ENCODE results near the gene KAT2B.

The KAT2B gene

GRCh38 chr3:20080956-20081554 is 40.8 kb downstream of the KAT2B start:
- H3K4me3 ChIP-seq (ENCODE audit: low read length), result no peak overlapping the region
- TF ChIP-seq ZNF274 (IDR thresholded peaks at IDR 0.05; ENCODE audit: low read depth, low read length), result no peak

DNA sequence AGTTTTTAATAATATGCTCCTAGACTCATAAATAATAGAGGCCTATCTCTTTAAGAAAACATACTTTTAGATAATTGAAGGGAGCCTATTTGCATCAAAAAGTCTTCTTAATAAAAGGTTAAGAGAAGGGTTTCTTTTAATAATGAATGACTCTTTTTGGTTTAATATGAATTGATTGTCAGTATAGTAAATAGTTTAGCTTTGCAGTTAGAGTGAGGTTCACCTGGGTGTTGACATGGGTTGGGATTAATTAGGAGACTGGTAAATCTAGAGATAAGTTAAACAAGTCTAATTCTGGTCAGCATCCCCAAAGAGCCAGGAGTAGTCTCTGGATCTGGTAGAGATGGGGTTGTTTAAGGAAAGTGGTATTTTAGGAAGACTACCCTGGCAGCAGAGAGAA is 43.0 kb downstream of the KAT2B start:
- no peak overlapping the region for H3K4me3 ChIP-seq (ENCODE audit: low read length)
- no peak for TF ChIP-seq ZNF274 (IDR thresholded peaks at IDR 0.05; ENCODE audit: low read depth, low read length)

DNA sequence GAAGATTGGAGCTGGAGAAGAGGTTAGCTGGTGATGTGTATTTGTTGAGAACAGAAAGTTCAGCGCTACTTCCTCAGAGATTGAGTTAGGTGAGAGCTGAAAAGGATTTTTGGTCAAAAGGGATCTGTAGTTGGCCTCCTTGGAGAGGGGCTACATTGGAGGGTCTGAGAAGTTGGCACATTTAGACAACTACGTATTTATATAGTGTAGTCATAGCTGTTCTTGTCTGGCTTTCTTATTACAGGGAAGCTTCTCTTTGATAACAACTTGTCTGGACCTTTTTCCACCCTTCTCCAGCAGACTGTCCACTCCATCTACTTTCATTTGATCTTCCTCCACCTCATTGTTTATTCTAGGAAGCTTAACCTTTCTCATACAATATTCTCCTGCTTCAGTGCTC is 43.7 kb downstream of the KAT2B start:
- H3K4me3 ChIP-seq (ENCODE audit: low read length), result no peak overlapping the region
- no peak for TF ChIP-seq ZNF274 (IDR thresholded peaks at IDR 0.05; ENCODE audit: low read depth, low read length)

DNA sequence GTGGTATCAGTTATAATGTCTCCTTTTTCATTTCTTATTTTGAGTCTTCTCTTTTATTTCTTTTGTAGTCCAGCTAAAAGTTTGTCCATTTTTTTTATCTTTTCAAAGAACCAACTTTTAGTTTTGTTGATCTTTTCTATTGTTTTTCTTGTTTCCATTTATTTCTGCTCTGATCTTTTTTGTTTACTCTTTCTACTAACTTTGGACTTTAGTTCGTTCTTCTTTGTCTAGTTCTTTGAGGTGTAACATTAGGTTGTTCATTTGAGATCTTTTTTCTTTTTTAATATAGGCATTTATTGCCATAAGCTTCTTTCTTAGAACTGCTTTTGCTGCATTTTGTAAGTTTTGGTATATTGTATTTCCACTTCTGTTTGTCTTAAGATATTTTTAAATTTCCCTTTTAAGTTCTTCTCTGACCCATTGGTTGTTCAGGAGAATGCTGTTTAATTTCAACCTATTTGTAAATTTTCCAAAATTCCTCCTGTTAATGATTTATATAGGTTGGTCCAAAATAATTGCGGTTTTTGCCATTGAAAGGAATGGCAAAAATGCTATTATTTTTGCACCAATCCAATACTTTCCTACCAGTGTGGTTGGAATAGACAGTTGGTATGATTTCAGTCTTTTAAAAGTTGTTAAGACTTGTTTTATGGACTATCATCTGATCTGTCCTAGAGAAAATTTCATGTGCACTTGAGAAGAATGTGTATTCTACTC is 51.2 kb downstream of the KAT2B start:
- TF ChIP-seq ZNF274 (IDR thresholded peaks at IDR 0.05; ENCODE audit: low read depth, low read length), result no peak
- H3K4me3 ChIP-seq (ENCODE audit: low read length), result no peak overlapping the region

- TF ChIP-seq ZNF274 (IDR thresholded peaks at IDR 0.05; ENCODE audit: low read depth, low read length), result no peak
- H3K4me3 ChIP-seq (ENCODE audit: low read length), result no peak overlapping the region
These were observed 55.2 kb downstream of the KAT2B start for GRCh38 chr3:20095470-20095869.

GRCh38 chr3:20096135-20096685 is 56.0 kb downstream of the KAT2B start:
- TF ChIP-seq ZNF274 (IDR thresholded peaks at IDR 0.05; ENCODE audit: low read depth, low read length), result no peak
- no peak overlapping the region for H3K4me3 ChIP-seq (ENCODE audit: low read length)

DNA sequence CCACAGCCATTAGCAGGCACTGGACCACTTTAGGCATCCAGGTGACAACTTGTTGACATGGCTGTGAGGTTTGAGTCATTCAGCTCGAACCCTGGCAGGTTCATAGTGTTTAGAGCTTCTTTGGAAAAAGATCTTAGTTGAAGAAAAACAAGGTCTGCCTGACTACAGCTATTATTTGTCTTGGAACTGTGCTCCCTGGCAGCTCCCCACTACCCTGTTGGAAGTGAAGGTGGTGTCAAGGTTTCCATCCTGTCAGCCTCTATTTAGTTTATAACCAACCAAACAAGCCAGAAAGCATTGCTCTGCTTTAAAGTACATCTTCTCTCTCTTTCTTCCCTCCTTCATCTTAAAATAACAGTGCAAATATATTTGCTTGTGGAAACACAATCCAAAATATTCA is 56.8 kb downstream of the KAT2B start:
- TF ChIP-seq ZNF274 (IDR thresholded peaks at IDR 0.05; ENCODE audit: low read depth, low read length), result no peak
- no peak overlapping the region for H3K4me3 ChIP-seq (ENCODE audit: low read length)

DNA sequence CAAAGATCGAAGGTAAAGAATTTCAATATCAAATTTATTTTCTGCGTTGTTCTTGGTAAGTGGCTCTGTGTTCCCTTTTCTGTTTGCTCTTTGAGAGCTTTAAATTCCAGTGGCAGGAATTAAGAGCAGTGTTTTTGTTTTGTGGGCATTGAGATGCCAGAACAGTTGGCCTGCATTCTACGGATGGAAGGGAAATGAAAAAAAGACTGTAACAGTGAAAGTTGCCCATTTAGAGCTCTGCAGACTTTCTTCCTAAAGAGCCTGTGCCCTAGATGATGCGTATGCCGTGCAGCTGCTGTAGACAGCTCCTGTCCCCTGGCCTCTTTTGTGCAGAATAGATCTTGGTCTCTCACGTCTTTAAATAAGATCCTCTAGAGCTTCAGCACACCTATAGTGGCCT is 58.8 kb downstream of the KAT2B start:
- no peak for TF ChIP-seq ZNF274 (IDR thresholded peaks at IDR 0.05; ENCODE audit: low read depth, low read length)
- H3K4me3 ChIP-seq (ENCODE audit: low read length), result no peak overlapping the region

GRCh38 chr3:20100151-20100550 is 59.9 kb downstream of the KAT2B start:
- no peak overlapping the region for H3K4me3 ChIP-seq (ENCODE audit: low read length)
- no peak for TF ChIP-seq ZNF274 (IDR thresholded peaks at IDR 0.05; ENCODE audit: low read depth, low read length)

DNA sequence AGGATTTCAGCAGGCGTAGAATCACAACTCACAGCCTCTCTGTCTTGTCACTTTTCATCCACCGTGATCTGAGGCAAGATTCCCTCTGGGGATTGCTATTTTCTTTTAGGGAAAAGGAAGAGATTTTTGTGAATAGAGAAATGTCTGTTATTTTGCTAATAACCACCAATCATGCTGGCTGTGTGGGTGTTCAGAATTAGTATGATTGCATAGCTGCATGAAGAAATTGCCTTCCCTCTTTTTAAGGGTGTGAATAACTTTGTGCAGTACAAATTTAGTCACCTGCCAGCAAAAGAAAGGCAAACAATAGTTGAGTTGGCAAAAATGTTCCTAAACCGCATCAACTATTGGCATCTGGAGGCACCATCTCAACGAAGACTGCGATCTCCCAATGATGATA is 60.8 kb downstream of the KAT2B start:
- no peak for TF ChIP-seq ZNF274 (IDR thresholded peaks at IDR 0.05; ENCODE audit: low read depth, low read length)
- no peak overlapping the region for H3K4me3 ChIP-seq (ENCODE audit: low read length)

DNA sequence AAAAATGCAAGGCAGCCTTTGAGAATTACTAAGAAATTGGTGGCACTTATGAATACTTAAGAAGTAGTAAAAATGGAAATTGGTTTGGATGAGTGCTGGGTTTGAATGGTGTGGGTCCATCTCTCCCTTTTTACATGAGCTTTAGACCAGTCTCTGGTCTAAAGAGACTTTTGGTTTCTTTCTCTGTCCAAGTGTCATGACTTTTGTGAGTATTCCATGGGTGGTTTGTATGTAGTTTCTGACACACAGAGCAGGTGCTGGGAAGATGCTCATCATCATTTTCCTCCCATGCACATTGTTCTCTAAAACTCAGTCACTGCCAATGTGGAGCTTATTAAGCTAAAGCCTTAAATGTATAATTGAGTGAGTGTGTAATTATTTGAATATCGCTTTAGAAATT is 63.5 kb downstream of the KAT2B start:
- no peak for TF ChIP-seq ZNF274 (IDR thresholded peaks at IDR 0.05; ENCODE audit: low read depth, low read length)
- H3K4me3 ChIP-seq (ENCODE audit: low read length), result no peak overlapping the region

DNA sequence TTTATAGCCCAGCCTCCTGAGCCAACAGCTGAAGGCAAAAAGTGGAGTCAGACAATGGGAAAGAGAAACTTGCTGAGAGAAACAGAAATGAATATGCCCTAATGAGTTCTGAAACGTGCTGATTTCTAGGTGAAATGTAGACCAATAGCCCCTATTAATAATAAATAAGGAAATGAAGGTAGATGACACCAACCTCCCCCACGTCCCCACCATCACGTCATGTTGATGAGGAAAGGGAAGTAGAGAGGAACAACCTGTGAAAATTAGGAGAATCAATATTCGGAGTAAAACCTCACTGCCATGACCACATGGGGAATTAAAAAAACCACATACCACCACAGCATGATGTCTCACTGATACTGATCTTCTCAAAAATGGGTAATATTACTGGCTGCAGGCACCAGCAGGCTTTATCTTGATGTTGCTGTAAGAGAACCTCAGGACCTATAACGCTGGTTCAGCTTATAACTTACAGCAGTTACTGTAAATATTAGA is 64.0 kb downstream of the KAT2B start:
- H3K4me3 ChIP-seq (ENCODE audit: low read length), result no peak overlapping the region
- TF ChIP-seq ZNF274 (IDR thresholded peaks at IDR 0.05; ENCODE audit: low read depth, low read length), result no peak

GRCh38 chr3:20105513-20106280 is 65.5 kb downstream of the KAT2B start:
- TF ChIP-seq ZNF274 (IDR thresholded peaks at IDR 0.05; ENCODE audit: low read depth, low read length), result no peak
- H3K4me3 ChIP-seq (ENCODE audit: low read length), result no peak overlapping the region

DNA sequence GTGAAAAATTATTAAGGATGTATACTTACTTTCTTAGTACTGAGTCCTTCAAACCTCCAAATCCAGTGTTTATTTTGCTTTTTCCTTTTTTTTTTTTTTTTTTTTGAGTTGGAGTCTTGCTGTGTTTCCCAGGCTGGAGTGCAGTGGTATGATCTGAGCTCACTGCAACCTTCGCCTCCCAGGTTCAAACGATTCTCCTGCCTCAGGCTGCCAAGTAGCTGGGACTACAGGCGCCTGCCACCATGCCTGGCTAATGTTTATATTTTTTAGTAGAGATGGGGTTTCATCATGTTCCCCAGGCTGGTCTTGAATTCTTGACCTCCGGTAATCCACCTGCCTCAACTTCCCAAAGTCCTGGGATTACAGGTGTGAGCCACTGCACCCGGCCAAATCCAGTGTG is 67.5 kb downstream of the KAT2B start:
- TF ChIP-seq ZNF274 (IDR thresholded peaks at IDR 0.05; ENCODE audit: low read depth, low read length), result no peak
- no peak overlapping the region for H3K4me3 ChIP-seq (ENCODE audit: low read length)

DNA sequence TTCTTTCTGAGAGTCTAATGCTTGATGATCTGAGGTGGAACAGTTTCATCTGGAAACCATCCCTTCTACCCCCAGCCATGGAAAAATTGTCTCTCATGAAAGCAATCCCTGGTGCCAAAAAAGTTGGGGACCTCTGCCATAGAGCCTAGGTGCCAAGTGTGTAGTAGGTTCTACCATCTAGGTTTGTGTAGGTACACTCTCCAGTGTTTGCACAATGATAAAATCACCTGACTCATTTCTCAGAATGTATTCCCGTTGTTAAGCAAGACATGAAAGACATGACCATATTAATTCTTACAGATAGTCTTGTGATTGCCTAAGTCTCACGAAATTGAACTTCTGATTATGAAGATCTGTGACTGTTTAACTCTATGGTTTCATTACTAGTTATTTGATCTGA is 68.6 kb downstream of the KAT2B start:
- no peak overlapping the region for H3K4me3 ChIP-seq (ENCODE audit: low read length)
- no peak for TF ChIP-seq ZNF274 (IDR thresholded peaks at IDR 0.05; ENCODE audit: low read depth, low read length)

Measured in GM08714 (cell line).